A172 (cell line): Measurements from ENCODE around the gene C10orf62. TPM values are rescaled to one million over a fixed set of nuclear protein-coding genes. Genes with fewer than 3 reads are reported as not detected.
A peak's percentile ranks its signal among the peaks of the same experiment; 100 is the strongest.
"Not testable (repeated sequence)": the region's sequence is repeated elsewhere in the genome, so short reads cannot be mapped to it uniquely, and the experiment has no call there.

Source experiments
- DNase-seq: peaks from one replicate; pipeline ENCODE4 v3.0.0-alpha.2; 2015; ENCODE audit warnings: low spot score
- total RNA-seq: library from RNA; depleted of rRNA; stranded (reverse); fragments of >200 nt; shearing (Covaris generic); gene quantifications from 2 replicates; pipeline ENCODE4 v1.2.3, GENCODE V29; 2014; rRNA removed

Gene C10orf62
- total RNA-seq, 1 experiment from 2014 or later, result not detected

- DNase-seq, result no peak
Observed at GRCh38 chr10:97627731-97628130, 38.2 kb downstream of the C10orf62 start.

- no peak for DNase-seq
Observed at GRCh38 chr10:97628228-97628627, 38.7 kb downstream of the C10orf62 start.

DNA sequence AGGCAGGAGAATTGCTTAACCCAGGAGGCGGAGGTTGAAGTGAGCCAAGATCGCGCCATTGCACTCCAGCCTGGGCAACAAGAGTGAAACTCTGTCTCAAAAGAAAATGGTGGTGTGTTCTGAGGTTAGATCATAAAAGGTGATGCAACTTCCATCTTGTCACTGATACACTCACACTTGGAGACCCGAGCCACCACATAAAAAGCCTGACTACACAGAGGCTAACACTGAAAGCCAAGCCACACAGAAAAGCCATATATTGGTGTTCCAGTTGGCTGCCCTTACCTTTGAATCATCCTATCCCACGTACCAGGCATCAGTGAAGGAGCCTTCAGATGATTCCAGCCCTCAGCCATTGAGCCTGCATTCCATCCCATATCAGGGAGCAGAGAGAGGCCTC is 39.8 kb downstream of the C10orf62 start:
- DNase-seq, result no peak

- DNase-seq, result no peak
Observed at GRCh38 chr10:97631098-97631497, 41.6 kb downstream of the C10orf62 start.

- DNase-seq, result peak; percentile 81
Observed at GRCh38 chr10:97632949-97633884, 43.7 kb downstream of the C10orf62 start, which contains the start of gene MORN4. Gene MORN4 (minus strand): TSS chr10:97633500. CDS start chr10:97619653, 13,847 bp downstream.

- no peak for DNase-seq
Observed at GRCh38 chr10:97633921-97634320, 44.4 kb downstream of the C10orf62 start.

DNA sequence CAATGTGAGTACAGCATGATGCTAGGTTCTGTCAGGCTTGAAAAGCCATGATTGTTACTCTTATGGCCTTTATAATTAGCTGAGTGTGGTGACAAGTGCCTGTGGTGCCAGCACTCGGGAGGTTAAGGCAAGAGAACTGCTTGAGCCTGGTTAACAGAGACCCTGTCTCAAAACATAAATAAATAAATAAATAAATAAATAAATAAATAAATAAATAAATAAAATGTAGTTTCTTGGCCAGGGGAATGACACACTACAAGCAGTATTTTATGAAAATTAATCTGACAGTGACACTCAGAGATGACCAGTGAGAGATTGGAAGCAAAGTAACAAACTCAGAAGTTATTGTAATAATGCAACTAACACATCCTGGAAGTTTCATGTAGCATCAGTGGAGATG is 46.1 kb downstream of the C10orf62 start:
- DNase-seq, result no peak

DNA sequence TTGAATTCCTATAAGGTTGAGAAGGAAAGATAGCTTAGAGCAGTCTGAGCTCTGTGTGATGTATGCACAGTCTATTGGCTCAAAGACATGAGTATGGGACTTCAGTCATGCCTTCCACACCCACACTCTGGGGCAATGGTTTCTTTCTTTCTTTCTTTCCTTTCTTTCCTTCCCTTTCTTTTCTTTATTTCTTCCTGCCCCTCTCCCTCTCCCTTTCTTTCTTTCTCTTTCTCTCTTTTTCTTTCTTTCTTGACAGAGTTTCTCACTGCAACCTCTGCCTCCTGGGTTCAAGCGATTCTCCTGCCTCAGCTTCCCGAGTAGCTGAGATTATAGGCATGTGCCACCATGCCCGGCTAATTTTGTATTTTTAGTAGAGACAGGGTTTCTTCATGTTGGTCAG is 49.6 kb downstream of the C10orf62 start:
- not testable (repeated sequence) for DNase-seq

DNA sequence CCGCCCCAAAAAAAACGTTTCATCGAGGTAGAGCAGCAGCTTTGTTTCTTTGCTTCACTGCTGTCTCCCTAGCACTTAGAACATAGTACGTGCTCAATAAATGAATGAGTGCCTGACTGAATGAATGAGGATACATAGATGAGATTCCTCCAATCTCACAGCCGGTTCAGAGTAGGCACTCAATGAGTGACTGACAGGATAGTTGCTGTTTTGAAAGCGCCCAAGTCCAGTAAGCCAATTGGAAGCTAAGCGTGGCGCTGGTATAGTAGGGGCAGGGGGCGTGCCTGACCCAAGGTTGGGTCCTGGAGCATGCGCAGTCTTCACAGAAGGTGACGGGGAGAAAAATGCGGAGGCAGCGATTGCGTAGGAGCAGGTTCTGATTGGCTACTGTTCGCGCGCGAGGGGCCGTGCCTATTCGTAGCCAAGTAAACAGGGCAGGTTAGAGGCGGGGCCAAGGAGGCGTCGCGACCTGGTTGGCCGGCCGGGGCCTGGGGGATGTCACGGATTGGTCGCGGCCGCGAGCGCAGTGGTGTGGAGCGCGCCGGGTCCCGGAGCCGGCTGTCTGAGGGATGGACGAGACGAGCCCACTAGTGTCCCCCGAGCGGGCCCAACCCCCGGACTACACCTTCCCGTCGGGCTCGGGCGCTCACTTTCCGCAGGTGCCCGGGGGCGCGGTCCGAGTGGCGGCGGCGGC is 50.8 kb downstream of the C10orf62 start, which contains the start of gene PI4K2A:
Gene PI4K2A (plus strand): TSS at position 498 of the 694 bp plus-strand sequence. CDS start 72 bp downstream, at position 570.
- peak; percentile 99 for DNase-seq

Other genes with a start within 250 kb of the C10orf62 start
- gene RRP12, start 188.4 kb upstream of the C10orf62 start, total RNA-seq, result 47.9 and 52.8 TPM in 2 replicates
- gene PGAM1, start 163.5 kb upstream of the C10orf62 start, total RNA-seq, result 967 and 1,053 TPM in 2 replicates
- gene EXOSC1, start 143.7 kb upstream of the C10orf62 start, total RNA-seq, result 101 and 116 TPM in 2 replicates
- gene ZDHHC16, start 143.5 kb upstream of the C10orf62 start, total RNA-seq, result 85.5 and 108 TPM in 2 replicates
- 90.4 and 105 TPM in 2 replicates for gene MMS19, start 91.3 kb upstream of the C10orf62 start, total RNA-seq
- gene UBTD1, start 90.8 kb upstream of the C10orf62 start, total RNA-seq, result 37.6 and 53.8 TPM in 2 replicates
- 2.0 and 6.7 TPM in 2 replicates for gene ANKRD2, start 16.9 kb upstream of the C10orf62 start, total RNA-seq
- gene HOGA1, start 5.3 kb upstream of the C10orf62 start, total RNA-seq, result 6.3 and 7.7 TPM in 2 replicates
- 6.2 and 10.0 TPM in 2 replicates for gene MORN4, start 43.8 kb downstream of the C10orf62 start, total RNA-seq
- 31.7 and 32.1 TPM in 2 replicates for gene PI4K2A, start 51.0 kb downstream of the C10orf62 start, total RNA-seq
- gene AVPI1, start 97.5 kb downstream of the C10orf62 start, total RNA-seq, result 26.7 and 28.7 TPM in 2 replicates
- 68.2 and 69.7 TPM in 2 replicates for gene MARVELD1, start 124.0 kb downstream of the C10orf62 start, total RNA-seq
- gene ZFYVE27, start 147.4 kb downstream of the C10orf62 start, total RNA-seq, result 22.4 and 25.6 TPM in 2 replicates
- not detected in 2 replicates for gene SFRP5, start 182.3 kb downstream of the C10orf62 start, total RNA-seq